HG03571 (cell line): ENCODE measurements around the gene SPTSSA.

ENCODE experiments used
- ATAC-seq: cut with Tn5 transposase; IDR thresholded peaks from one replicate; pipeline ENCODE4 v1.9.1; 2021; ENCODE audit not compliant: unreplicated experiment

Gene SPTSSA

GRCh38 chr14:34472706-34473279 lies 10.8 kb upstream of the SPTSSA start:
- ATAC-seq: no peak

GRCh38 chr14:34470319-34470718 lies 8.3 kb upstream of the SPTSSA start:
- no peak for ATAC-seq

- no peak for ATAC-seq
Observed at GRCh38 chr14:34466691-34467090, 4.7 kb upstream of the SPTSSA start.

GRCh38 chr14:34465069-34465859 lies 3.2 kb upstream of the SPTSSA start:
- no peak for ATAC-seq

- no peak for ATAC-seq
Observed at GRCh38 chr14:34463598-34463961, 1.5 kb upstream of the SPTSSA start.

GRCh38 chr14:34461334-34462131 lies 507 bp downstream of the SPTSSA start:
- peak; percentile 30 for ATAC-seq

- ATAC-seq: no peak
Observed at GRCh38 chr14:34460841-34461240, 1.2 kb downstream of the SPTSSA start.

GRCh38 chr14:34460295-34460694 lies 1.7 kb downstream of the SPTSSA start:
- ATAC-seq: no peak

- ATAC-seq: no peak
Observed at GRCh38 chr14:34457186-34457585, 4.9 kb downstream of the SPTSSA start.

- ATAC-seq: no peak
Observed at GRCh38 chr14:34453226-34453625, 8.8 kb downstream of the SPTSSA start.

- ATAC-seq: no peak
Observed at GRCh38 chr14:34452258-34452822, 9.7 kb downstream of the SPTSSA start.

- no peak for ATAC-seq
Observed at GRCh38 chr14:34450958-34451357, 11.1 kb downstream of the SPTSSA start.

- no peak for ATAC-seq
Observed at GRCh38 chr14:34450542-34450915, 11.5 kb downstream of the SPTSSA start.

- no peak for ATAC-seq
Observed at GRCh38 chr14:34449819-34450541, 12.1 kb downstream of the SPTSSA start.

GRCh38 chr14:34439090-34439489 lies 22.9 kb downstream of the SPTSSA start:
- no peak for ATAC-seq

- ATAC-seq: no peak
Observed at GRCh38 chr14:34438438-34438837, 23.6 kb downstream of the SPTSSA start.

- ATAC-seq: no peak
Observed at GRCh38 chr14:34437729-34438080, 24.3 kb downstream of the SPTSSA start.

GRCh38 chr14:34436960-34437728 lies 24.9 kb downstream of the SPTSSA start:
- ATAC-seq: no peak

GRCh38 chr14:34436118-34436905 lies 25.7 kb downstream of the SPTSSA start:
- no peak for ATAC-seq

GRCh38 chr14:34433957-34434356 lies 28.1 kb downstream of the SPTSSA start:
- no peak for ATAC-seq
